Retinal pigment epithelial cell (primary cell): ENCODE results near the gene THY1.
A peak's percentile ranks its signal among the peaks of the same experiment; 100 is the strongest.

Experiments used
- DNase-seq: peaks from one replicate; pipeline ENCODE4 v3.0.0-alpha.2; 2010; ENCODE audit warnings: low read depth
- H3K4me3 ChIP-seq: 2 replicates; pipeline ENCODE4 v1.5.1; 2011; ENCODE audit warnings: mild to moderate bottlenecking, low read length, control low read depth, moderate library complexity
- TF ChIP-seq, protein P1 (sequence below): conservative IDR thresholded peaks from 2 replicates; pipeline ENCODE4 v1.5.1; 2011; ENCODE audit warnings: low read depth, low read length, control low read depth, inconsistent platforms

Gene THY1

DNA sequence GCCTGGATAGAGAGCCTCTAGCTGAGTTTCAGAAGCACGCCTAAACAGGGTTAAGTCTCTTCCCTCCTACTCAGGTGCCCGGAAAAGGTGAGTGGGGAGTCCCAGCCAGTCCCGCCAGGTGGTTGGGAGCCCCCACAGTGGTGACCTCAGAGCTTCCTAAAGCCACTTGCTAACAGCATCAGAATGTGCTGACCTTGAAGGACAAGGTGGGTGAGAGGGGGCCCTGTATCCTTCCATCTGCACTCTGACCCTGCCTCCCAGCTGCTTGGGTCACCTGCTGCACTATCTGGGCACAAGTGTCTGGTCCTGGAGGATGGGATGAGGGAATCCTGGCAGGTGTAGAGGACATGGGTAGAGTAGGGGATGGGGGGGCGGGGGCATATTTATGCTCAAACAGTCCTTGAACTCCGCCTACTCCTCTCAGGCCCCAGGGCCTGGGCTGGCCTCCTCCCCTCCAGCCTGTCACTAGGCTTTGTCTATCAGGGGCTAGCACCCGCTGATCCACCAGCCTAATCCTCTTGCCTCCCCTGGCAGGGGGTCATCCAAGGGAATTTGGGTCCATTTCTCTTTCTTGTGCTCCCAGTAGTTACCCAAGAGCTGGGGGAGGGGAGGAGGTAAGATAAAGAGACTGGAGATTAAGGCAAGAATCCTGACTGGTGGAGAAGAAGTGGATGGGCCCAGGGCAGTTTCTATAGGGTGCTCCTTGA, 44.9 kb downstream of the THY1 start:
- DNase-seq, result no peak
- H3K4me3 ChIP-seq, result peak overlapping the region; percentile 25
- TF ChIP-seq, protein P1, sequence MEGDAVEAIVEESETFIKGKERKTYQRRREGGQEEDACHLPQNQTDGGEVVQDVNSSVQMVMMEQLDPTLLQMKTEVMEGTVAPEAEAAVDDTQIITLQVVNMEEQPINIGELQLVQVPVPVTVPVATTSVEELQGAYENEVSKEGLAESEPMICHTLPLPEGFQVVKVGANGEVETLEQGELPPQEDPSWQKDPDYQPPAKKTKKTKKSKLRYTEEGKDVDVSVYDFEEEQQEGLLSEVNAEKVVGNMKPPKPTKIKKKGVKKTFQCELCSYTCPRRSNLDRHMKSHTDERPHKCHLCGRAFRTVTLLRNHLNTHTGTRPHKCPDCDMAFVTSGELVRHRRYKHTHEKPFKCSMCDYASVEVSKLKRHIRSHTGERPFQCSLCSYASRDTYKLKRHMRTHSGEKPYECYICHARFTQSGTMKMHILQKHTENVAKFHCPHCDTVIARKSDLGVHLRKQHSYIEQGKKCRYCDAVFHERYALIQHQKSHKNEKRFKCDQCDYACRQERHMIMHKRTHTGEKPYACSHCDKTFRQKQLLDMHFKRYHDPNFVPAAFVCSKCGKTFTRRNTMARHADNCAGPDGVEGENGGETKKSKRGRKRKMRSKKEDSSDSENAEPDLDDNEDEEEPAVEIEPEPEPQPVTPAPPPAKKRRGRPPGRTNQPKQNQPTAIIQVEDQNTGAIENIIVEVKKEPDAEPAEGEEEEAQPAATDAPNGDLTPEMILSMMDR, result no peak

- H3K4me3 ChIP-seq, result no peak overlapping the region
- TF ChIP-seq, protein P1, result no peak
- no peak for DNase-seq
Measured at GRCh38 chr11:119377112-119377901, 45.7 kb downstream of the THY1 start.

- peak overlapping the region; percentile 10 for H3K4me3 ChIP-seq
- TF ChIP-seq, protein P1, result no peak
- no peak for DNase-seq
Measured at GRCh38 chr11:119376197-119376847, 46.6 kb downstream of the THY1 start.

DNA sequence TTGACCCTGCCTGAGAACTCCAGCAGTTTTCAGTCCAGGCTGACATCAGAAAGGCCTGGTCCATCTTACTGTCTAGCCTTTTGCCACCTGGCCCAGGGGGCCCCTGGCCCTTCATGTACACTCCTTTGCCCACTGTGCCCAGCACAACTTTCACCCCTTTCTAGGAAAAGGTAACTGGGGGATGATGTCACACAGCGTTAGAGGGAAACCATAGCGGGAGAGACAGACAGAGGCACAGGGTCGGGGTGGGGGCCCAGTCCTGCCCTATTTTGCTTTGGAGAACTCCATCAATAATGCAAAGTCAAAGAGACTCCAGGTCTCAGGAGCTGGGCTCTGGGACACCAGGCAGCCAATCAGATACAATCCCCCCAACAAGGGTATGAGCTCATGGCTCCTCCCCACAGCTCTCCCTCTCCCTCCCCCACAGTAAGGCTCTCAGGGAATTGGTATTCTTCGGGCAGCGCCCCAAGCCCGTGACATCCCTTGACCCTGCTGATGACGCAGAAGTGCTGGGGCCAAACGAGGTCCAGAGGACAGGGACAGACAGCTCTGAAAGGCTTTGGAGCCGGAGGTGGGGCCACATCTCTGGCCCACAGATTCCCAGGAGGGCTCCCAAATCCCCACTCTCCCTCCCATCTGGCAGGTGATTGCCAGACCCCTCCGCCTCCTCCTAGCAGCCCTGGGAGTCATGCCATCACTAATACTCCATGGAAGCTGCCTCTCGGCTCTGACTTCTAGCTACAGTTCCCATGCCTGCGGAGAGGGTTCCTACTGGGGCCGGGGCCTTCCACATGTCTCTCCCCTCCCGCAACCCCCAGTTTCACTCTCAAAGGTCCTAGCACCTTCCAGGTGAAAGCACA, 47.4 kb downstream of the THY1 start:
- TF ChIP-seq, protein P1, result no peak
- peak overlapping the region; percentile 10 for H3K4me3 ChIP-seq
- peak; percentile 86 for DNase-seq

GRCh38 chr11:119374632-119375336, 48.2 kb downstream of the THY1 start:
- H3K4me3 ChIP-seq, result no peak overlapping the region
- TF ChIP-seq, protein P1, result no peak
- no peak for DNase-seq
